ENCODE data around the gene RASAL1.

Gene RASAL1

DNA sequence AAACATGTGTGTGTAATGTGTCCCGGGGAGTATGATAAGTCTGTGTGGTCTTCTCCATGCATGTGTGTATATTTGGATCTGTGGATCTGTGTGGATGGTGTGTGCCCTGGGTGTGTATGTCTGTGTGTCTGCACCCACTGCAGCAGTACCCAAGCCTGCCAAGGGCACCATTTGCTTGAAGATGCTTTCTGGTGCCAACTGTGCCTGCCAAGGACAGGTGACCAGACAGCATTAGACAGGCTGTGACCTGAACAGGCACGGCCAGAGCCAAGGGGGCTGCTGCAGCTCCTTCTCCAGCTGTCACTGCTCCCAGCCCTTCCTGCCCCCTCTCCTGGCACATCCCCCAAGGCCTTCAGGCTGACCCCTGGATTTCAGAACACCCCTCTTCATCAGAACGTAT, 44.1 kb downstream of the RASAL1 start:
- POLR2A ChIA-PET: no interaction called here
- TF ChIP-seq TARDBP (IDR thresholded peaks at IDR 0.05): no peak
- TF ChIP-seq L3MBTL2 (conservative IDR thresholded peaks at IDR 0.05): no peak
- no peak for TF ChIP-seq ELF4 (IDR thresholded peaks at IDR 0.05)
- no peak for TF ChIP-seq LEF1 (IDR thresholded peaks at IDR 0.05; ENCODE audit: borderline replicate concordance)
- TF ChIP-seq NFRKB (IDR thresholded peaks at IDR 0.05): no peak
- no peak for TF ChIP-seq ZNF384 (IDR thresholded peaks at IDR 0.05)
- TF ChIP-seq ARNT (IDR thresholded peaks at IDR 0.05): no peak
- no peak for TF ChIP-seq CTBP1 (IDR thresholded peaks at IDR 0.05; ENCODE audit: borderline replicate concordance)
- TF ChIP-seq BHLHE40 (IDR thresholded peaks at IDR 0.05; ENCODE audit: borderline replicate concordance): no peak
- TF ChIP-seq FOXM1 (IDR thresholded peaks at IDR 0.05; ENCODE audit: borderline replicate concordance): no peak
- no peak for DNase-seq (ENCODE audit: extremely low spot score)
- CTCF ChIA-PET: no interaction called here

DNA sequence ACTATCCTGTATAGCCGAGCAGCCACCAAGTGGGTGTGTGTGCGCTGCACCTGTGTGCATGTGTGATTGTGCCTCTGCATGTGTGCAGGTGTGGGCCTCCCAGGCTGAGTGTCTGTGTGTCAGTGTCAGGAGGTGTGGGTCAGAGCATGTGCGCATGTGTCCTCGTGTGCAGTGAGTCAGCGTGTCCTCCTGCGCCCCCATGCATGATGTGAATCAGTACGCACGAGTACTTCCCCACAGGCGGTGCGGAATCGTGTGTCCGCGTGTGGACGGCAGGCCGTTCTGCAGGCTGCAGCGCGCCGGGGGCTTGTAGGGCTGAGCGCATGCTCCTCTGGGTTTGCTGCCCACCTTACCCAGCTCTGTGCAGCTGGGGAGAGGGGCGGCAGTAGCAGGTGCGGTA, 44.8 kb downstream of the RASAL1 start:
- ChIA-PET CTCF (no interaction called here), POLR2A (no interaction called here)
- no peak for TF ChIP-seq ELF4 (IDR thresholded peaks at IDR 0.05)
- TF ChIP-seq L3MBTL2 (conservative IDR thresholded peaks at IDR 0.05): no peak
- TF ChIP-seq NFRKB (IDR thresholded peaks at IDR 0.05): no peak
- TF ChIP-seq SUZ12 (IDR thresholded peaks at IDR 0.05): no peak
- TF ChIP-seq CTBP1 (IDR thresholded peaks at IDR 0.05; ENCODE audit: borderline replicate concordance): no peak
- no peak for TF ChIP-seq FOXA1 (IDR thresholded peaks at IDR 0.05)
- DNase-seq (ENCODE audit: extremely low spot score): no peak

- ChIA-PET CTCF (no interaction called here), POLR2A (no interaction called here)
- DNase-seq (ENCODE audit: extremely low spot score): no peak
- no peak for TF ChIP-seq LEF1 (IDR thresholded peaks at IDR 0.05; ENCODE audit: borderline replicate concordance)
- TF ChIP-seq SP1 (IDR thresholded peaks at IDR 0.05): no peak
- no peak for TF ChIP-seq CTBP1 (IDR thresholded peaks at IDR 0.05; ENCODE audit: borderline replicate concordance)
- TF ChIP-seq BHLHE40 (IDR thresholded peaks at IDR 0.05; ENCODE audit: borderline replicate concordance): no peak
These were observed 45.7 kb downstream of the RASAL1 start for GRCh38 chr12:113089839-113090238.

DNA sequence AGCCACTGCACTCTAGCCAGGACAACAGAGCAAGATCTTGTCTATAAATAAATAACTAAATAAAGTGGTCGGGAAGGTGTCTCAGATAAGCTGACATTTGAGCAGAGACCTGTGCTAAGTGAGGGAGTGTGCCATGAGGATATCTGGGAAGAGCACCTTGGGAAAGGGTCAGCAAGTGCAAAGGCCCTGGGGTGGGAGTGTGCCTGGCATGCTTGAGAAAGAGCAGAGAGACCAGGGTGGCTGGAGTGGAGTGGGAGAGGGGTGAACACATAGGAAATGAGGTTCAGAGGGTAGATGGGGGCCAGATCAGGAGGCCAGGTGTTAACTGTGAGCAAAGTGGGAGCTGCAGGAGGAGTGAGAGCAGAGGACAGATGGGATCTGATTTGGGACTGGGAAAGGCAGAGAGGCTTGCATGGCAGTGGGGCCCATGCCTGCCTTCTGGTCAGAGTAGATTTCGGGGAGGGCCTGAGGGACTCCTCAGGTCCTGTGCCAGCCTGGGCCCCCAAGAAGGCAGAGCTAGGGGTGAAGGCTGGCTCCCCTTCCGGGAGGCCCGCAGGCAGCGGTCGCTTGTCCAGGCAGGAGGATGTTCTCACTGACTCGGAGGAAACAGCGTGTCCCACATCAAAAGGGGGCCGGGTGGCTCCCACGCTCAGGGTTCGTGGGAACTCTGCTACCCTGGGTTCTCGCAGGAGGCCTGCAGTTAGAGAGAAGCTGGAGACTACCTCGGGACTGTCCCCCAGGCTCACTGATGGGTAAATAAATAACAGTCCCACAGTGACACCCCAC, 46.4 kb downstream of the RASAL1 start:
- TF ChIP-seq FOXA1 (IDR thresholded peaks at IDR 0.05) (no peak), TARDBP (IDR thresholded peaks at IDR 0.05) (no peak), SUZ12 (IDR thresholded peaks at IDR 0.05) (no peak), ELF4 (IDR thresholded peaks at IDR 0.05) (no peak), LEF1 (IDR thresholded peaks at IDR 0.05; ENCODE audit: borderline replicate concordance) (no peak), FOXM1 (IDR thresholded peaks at IDR 0.05; ENCODE audit: borderline replicate concordance) (no peak), ARNT (IDR thresholded peaks at IDR 0.05) (no peak)
- POLR2A ChIA-PET: no interaction called here
- DNase-seq (ENCODE audit: extremely low spot score): no peak
- CTCF ChIA-PET: no interaction called here

GRCh38 chr12:113088037-113088436, 47.5 kb downstream of the RASAL1 start:
- ChIA-PET CTCF (no interaction called here), POLR2A (no interaction called here)
- no peak for DNase-seq (ENCODE audit: extremely low spot score)

DNA sequence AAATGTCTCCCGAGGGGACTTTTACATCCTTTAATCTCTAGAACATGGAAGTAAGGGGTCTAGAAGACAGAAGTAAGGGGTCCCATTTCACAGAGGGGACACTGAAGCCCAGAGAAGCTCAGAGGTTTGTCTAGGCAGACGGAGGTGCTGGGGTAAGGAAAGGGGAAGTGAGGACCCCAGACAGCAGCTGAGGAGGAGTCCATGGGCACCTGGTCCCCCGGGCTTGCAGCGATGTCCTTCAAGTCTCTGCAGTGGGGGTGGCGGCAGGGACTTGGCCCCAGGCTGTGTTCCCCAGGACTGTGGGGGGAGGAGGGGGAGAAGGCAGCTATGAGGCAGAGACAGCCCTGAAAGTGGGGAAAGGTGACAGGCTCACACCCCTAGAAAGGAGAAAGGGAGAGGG, 48.4 kb downstream of the RASAL1 start:
- TF ChIP-seq NFRKB (IDR thresholded peaks at IDR 0.05) (no peak), LEF1 (IDR thresholded peaks at IDR 0.05; ENCODE audit: borderline replicate concordance) (no peak), ARNT (IDR thresholded peaks at IDR 0.05) (no peak), TARDBP (IDR thresholded peaks at IDR 0.05) (no peak), L3MBTL2 (conservative IDR thresholded peaks at IDR 0.05) (no peak), SUZ12 (IDR thresholded peaks at IDR 0.05) (no peak), CTBP1 (IDR thresholded peaks at IDR 0.05; ENCODE audit: borderline replicate concordance) (no peak), HDGF (IDR thresholded peaks at IDR 0.05; ENCODE audit: borderline replicate concordance) (no peak), PKNOX1 (IDR thresholded peaks at IDR 0.05) (no peak)
- POLR2A ChIA-PET: no interaction called here
- CTCF ChIA-PET: no interaction called here
- no peak for DNase-seq (ENCODE audit: extremely low spot score)

More at GRCh38 chr12:113088037-113088436, 47.5 kb downstream of the RASAL1 start:
- TF ChIP-seq TARDBP (IDR thresholded peaks at IDR 0.05) (no peak), FOXM1 (IDR thresholded peaks at IDR 0.05; ENCODE audit: borderline replicate concordance) (no peak), FOXA1 (IDR thresholded peaks at IDR 0.05) (no peak), PKNOX1 (IDR thresholded peaks at IDR 0.05) (no peak), FOXK2 (IDR thresholded peaks at IDR 0.05) (no peak), LEF1 (IDR thresholded peaks at IDR 0.05; ENCODE audit: borderline replicate concordance) (no peak), ARNT (IDR thresholded peaks at IDR 0.05) (no peak), ZNF384 (IDR thresholded peaks at IDR 0.05) (no peak), BHLHE40 (IDR thresholded peaks at IDR 0.05; ENCODE audit: borderline replicate concordance) (no peak), HDGF (IDR thresholded peaks at IDR 0.05; ENCODE audit: borderline replicate concordance) (no peak), SP1 (IDR thresholded peaks at IDR 0.05) (no peak), CTBP1 (IDR thresholded peaks at IDR 0.05; ENCODE audit: borderline replicate concordance) (no peak), SUZ12 (IDR thresholded peaks at IDR 0.05) (no peak), ELF4 (IDR thresholded peaks at IDR 0.05) (no peak), L3MBTL2 (conservative IDR thresholded peaks at IDR 0.05) (no peak), NFRKB (IDR thresholded peaks at IDR 0.05) (no peak)

Data from HEK293T (cell line).